ENCODE results near the gene SLC5A12. TPM values are rescaled to one million over a fixed set of nuclear protein-coding genes. Genes with fewer than 3 reads are reported as not detected.

Gene SLC5A12
- total RNA-seq, 1 experiment from 2014 or later = not detected

DNA sequence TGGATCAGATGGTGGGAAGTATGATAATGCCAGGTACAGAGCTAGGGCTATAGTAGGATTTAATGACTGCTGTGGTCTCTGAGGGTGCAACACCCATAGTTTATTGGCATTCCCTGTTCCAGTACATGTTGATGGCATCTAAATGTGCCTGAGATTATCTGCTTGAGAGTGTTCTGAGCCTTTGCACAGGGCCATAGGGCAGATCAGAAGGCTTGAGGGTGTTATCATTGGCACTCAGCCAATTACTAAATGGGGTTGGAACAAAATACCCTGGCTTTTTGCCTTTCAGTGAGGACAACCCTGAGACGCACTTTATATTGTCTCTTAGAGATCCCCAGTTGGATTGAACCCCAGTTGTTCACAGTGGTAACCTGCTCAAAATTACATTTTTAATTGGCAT is 6.7 kb downstream of the SLC5A12 start:
- H3K27me3 Mint-ChIP-seq (ENCODE audit: unreplicated experiment) = peaks cover 26% of the 10 kb centered on the region
- H3K27ac Mint-ChIP-seq (ENCODE audit: unreplicated experiment) = no peak overlapping the region
- intact Hi-C loops (cut with micrococcal nuclease; ENCODE audit: unreplicated experiment) = no loop called here
- H3K36me3 Mint-ChIP-seq (ENCODE audit: insufficient read depth, unreplicated experiment) = no peaks in the 10 kb centered on the region
- DNase-seq = no peak
- no peaks in the 10 kb centered on the region for H3K4me1 Mint-ChIP-seq (ENCODE audit: low read depth, unreplicated experiment)
- TF ChIP-seq, protein P1, sequence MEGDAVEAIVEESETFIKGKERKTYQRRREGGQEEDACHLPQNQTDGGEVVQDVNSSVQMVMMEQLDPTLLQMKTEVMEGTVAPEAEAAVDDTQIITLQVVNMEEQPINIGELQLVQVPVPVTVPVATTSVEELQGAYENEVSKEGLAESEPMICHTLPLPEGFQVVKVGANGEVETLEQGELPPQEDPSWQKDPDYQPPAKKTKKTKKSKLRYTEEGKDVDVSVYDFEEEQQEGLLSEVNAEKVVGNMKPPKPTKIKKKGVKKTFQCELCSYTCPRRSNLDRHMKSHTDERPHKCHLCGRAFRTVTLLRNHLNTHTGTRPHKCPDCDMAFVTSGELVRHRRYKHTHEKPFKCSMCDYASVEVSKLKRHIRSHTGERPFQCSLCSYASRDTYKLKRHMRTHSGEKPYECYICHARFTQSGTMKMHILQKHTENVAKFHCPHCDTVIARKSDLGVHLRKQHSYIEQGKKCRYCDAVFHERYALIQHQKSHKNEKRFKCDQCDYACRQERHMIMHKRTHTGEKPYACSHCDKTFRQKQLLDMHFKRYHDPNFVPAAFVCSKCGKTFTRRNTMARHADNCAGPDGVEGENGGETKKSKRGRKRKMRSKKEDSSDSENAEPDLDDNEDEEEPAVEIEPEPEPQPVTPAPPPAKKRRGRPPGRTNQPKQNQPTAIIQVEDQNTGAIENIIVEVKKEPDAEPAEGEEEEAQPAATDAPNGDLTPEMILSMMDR (IDR thresholded peaks at IDR 0.05; ENCODE audit: unreplicated experiment) = no peak
- CTCF ChIA-PET = no interaction called here
- no peaks in the 10 kb centered on the region for H3K9me3 Mint-ChIP-seq (ENCODE audit: low read depth, unreplicated experiment)
- H3K4me3 Mint-ChIP-seq (ENCODE audit: low read depth, unreplicated experiment) = no peak overlapping the region
- BruUV-seq (replicated peaks) = no TSS peak

DNA sequence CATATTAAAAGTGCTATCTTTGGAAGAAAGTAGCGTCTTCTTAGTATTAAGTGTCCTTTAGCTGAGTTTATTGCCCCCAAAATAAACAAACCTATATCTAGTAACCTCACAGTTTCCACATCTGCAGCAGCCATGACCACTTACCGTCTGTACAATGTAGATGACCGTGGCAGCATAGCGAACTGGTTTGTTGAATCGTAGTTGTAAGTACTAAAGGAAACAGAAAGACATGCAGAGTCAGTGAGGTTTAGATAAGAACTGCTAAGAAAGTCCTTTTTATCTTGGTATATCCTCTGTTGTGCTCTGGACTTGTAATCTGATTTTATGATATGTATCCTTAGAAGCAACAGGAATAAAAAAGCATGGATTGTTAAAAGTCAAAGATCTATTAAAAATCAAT is 9.4 kb downstream of the SLC5A12 start:
- TF ChIP-seq, protein P1 (IDR thresholded peaks at IDR 0.05; ENCODE audit: unreplicated experiment) = no peak
- Mint-ChIP-seq H3K27ac (ENCODE audit: unreplicated experiment) (no peak overlapping the region), H3K4me3 (ENCODE audit: low read depth, unreplicated experiment) (no peak overlapping the region), H3K4me1 (ENCODE audit: low read depth, unreplicated experiment) (no peaks in the 10 kb centered on the region), H3K9me3 (ENCODE audit: low read depth, unreplicated experiment) (no peaks in the 10 kb centered on the region), H3K27me3 (ENCODE audit: unreplicated experiment) (peaks cover 26% of the 10 kb centered on the region), H3K36me3 (ENCODE audit: insufficient read depth, unreplicated experiment) (no peaks in the 10 kb centered on the region)
- no peak for DNase-seq
- no TSS peak for BruUV-seq (replicated peaks)
- CTCF ChIA-PET = no interaction called here
- intact Hi-C loops (cut with micrococcal nuclease; ENCODE audit: unreplicated experiment) = no loop called here

DNA sequence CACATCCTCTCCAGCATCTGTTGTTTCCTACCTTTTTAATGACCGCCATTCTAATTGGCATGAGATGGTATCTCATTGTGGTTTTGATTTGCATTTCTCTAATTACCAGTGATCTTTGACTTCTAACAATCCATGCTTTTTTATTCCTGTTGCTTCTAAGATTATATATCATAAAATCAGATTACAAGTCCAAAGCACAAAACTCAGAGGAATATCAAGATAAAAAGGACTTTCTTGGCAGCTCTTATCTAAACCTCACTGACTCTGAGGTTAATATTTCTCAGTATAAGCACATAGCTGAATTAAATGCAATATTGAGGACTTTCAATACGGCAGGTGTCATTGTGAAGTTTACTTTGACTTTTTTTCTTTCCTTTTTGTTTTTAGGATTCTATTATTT is 11.4 kb downstream of the SLC5A12 start:
- Mint-ChIP-seq H3K36me3 (ENCODE audit: insufficient read depth, unreplicated experiment) (no peaks in the 10 kb centered on the region), H3K9me3 (ENCODE audit: low read depth, unreplicated experiment) (no peaks in the 10 kb centered on the region), H3K27me3 (ENCODE audit: unreplicated experiment) (peaks cover 34% of the 10 kb centered on the region), H3K4me1 (ENCODE audit: low read depth, unreplicated experiment) (no peaks in the 10 kb centered on the region), H3K4me3 (ENCODE audit: low read depth, unreplicated experiment) (no peak overlapping the region), H3K27ac (ENCODE audit: unreplicated experiment) (no peak overlapping the region)
- intact Hi-C loops (cut with micrococcal nuclease; ENCODE audit: unreplicated experiment) = no loop called here
- no TSS peak for BruUV-seq (replicated peaks)
- DNase-seq = no peak
- TF ChIP-seq, protein P1 (IDR thresholded peaks at IDR 0.05; ENCODE audit: unreplicated experiment) = no peak
- CTCF ChIA-PET = no interaction called here

DNA sequence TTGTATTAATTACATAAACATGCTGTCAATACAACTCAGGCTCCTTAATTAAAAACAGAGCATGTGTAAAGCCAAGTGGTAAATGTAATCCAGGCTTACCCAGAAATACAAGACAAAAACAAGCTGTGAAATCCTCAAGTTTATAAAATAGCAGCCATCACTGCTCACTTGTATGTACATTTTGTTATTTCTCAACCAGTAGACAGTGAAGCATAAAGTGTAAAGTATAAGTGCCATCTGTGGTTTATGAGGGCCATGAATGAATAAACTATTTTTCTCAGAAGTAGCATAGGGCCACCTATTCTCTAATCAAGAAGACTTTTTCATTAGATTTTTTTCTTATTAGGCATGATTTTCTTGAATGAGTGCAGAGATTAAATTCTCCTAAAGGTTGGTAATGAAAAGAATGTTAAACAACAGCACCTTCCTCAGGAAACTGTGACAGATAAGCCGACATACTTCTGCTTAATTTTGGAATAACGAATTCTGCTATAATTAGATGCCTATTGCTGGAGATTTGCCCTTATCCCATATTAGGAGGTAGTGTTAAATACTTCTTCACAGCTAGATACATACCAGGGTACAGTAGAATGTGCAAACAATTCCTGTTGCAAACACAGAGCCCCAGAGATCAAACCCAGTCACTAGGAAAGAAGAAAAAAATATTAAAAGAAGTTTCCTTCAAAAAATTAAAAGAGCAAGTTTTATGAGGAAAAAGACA is 13.0 kb downstream of the SLC5A12 start:
- Mint-ChIP-seq H3K36me3 (ENCODE audit: insufficient read depth, unreplicated experiment) (no peaks in the 10 kb centered on the region), H3K27ac (ENCODE audit: unreplicated experiment) (no peak overlapping the region), H3K27me3 (ENCODE audit: unreplicated experiment) (peaks cover 34% of the 10 kb centered on the region), H3K4me3 (ENCODE audit: low read depth, unreplicated experiment) (no peak overlapping the region), H3K4me1 (ENCODE audit: low read depth, unreplicated experiment) (peaks cover 8% of the 10 kb centered on the region), H3K9me3 (ENCODE audit: low read depth, unreplicated experiment) (no peaks in the 10 kb centered on the region)
- DNase-seq = no peak
- intact Hi-C loops (cut with micrococcal nuclease; ENCODE audit: unreplicated experiment) = no loop called here
- BruUV-seq (replicated peaks) = no TSS peak
- TF ChIP-seq, protein P1 (IDR thresholded peaks at IDR 0.05; ENCODE audit: unreplicated experiment) = no peak
- CTCF ChIA-PET = no interaction called here
